ENCODE results near the gene PRKCE.
A peak's percentile ranks its signal among the peaks of the same experiment; 100 is the strongest.

The PRKCE gene

DNA sequence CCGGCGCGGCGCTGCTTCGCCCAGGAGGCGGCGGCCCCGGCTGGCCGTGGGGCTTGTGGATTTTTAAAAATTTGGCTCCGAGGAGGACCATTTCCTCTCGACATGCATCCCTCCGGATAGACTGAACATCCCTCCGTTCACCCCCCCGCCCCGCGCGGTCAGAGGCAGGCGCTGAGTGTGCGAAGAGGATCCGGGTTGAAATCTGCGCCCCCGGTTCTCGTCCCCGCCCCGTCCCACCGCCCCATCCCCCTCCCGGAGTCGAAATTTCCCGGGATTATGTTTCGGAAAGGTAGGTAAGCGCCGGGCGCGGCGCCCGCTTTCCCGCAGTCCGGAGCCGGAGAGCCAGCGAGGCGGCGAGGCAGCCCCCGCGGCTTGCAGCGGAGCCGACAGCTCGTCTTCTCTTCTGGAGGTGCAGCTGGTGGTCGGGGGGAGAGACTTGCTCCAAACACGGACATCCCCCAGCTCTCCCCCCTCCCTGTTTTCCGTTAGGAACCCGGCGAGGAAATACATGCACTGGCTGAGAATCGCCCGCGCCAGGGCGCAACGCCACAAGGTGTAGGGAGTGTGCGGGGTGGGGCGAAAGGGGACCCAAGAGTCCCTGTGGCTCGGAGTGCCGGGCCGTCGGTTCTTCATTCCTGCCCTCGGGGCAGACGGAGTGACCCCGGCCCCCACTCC, at the start of gene PRKCE:
Gene PRKCE (plus strand): TSS at position 261 of the 675 bp plus-strand sequence.
- DNase-seq: peak; percentile 72

DNA sequence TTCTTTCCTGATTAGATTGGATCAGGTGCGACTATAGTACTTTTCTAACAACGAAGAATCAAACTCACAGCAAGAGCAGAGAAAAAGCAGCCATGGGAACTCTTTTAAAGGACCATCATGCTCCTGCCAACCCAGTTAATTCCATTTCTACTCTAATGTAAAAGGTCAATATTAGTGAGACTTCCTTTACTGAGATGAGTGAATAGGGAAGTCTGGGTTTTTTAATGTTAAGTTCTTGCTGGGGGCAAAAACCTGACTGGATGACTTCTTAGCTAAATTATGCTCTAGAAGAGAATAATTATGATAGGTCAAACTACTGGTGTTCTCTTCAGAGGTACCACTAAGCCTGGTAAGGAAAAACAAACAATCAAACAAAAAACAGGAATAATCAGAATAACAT, 48.9 kb upstream of the PRKCE start:
- DNase-seq: no peak

DNA sequence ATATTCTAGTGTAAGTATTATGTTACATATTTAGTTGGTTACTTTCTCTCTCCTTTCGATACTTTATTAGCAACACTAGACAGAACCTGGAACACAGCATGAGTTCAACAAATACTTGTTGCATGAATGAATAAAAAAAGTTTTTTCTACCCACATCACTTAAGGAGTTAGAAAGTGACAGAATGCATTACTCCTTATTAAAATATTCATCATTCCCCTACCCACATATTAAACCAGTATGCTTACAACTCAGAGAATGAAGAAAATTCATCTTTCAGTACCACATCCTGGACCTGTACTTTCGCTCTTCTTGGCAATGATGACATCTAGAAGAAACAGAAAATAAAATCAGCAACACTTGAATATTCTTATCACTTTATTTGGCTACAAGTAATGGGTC, 46.4 kb upstream of the PRKCE start:
- DNase-seq: no peak

DNA sequence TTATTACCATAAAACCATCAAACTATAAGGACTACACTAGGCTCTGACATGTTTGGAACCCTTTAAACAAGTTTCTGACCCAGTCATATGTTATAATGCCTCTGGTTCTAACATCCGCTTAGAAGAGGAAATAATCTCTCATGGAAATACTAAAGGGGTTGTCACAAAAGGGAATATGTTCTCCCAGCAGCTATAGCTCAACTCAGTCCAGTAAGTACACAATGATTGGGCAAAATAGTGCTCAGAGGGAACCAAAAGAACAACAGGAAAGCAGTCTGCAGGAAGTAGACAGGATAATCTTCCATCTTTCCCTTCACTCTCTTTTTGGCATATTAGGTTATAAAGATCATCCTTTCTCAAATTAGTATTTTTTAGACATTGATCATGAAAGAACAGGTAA, 44.7 kb upstream of the PRKCE start:
- no peak for DNase-seq

- DNase-seq: no peak
These were observed 43.8 kb upstream of the PRKCE start for GRCh38 chr2:45607701-45608100.

DNA sequence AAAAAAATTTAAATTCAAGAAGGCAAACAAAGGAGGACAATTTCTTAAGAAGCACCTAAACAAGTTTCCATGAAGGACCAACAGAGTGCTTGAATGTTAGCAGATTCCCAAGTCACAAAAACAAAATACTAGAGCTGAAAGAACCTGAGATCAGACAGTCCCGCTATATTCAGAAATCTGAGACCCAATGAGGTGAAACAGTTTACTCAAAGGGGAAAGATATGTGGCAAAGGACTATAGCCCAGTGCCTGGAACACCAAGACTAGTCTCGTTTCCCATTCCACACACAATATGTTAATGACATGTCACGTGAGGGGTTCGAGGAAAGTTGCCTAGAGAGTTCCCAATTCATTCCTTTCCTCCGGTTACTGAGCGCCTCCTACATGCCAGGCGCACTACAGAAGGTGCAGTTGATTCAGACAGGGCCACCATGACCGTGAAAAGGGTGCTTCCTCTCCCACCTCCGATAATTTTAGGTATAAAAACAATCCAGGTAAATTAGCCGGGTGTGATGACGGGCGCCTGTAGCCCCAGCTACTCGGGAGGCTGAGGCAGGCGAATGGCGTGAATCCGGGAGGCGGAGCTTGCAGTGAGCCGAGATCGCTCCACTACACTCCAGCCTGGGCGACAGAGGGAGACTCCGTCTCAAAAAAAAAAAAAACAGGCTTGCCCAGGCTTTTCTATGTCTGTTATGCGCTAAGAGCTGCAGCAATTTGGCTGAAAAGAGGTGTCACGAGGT, 41.0 kb upstream of the PRKCE start:
- peak; percentile 56 for DNase-seq

DNA sequence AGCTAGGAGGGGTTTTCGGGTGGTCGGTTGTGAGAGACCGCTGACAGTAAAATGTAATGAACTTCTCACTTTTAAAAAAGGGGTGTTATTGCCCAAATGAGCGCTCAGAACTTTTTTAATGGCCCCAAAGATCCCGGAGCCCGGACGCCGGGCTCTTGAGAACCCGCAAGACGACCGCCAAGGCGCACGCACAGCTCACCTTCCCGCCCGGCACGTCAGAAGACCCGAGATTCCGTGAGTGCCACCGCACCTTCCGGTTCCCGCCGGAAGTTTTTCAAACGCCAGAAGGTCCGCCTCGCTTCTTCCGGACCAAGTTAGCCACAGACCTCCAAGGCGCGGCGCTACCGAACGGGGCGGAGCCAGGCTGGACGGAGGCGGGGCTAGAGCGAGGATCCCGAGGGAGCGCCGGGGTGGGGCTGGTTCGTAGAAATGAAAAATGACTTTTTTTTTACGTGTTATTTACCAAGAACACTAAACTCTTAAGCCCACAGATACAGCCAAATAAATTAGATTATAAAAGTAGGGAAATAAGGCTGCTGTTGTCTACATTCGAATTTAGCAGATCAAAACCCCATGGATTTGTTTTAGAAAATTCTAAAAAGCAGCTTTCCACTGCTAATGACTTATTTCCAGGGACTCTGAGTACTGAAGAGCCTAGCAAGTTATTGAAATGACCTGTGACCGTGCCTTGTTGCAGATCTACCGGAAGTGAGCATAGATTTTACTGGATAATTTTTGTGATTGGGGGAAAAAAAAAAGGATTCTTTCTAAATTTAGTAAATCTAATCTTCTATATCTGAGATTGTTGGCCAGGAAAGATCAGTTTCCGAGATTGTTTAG, 40.2 kb upstream of the PRKCE start, which contains the start of gene SRBD1:
Gene SRBD1 (minus strand): TSS at position 248 of the 840 bp plus-strand sequence. CDS start 5,826 bp downstream, outside the sequence.
- peak; percentile 97 for DNase-seq

GRCh38 chr2:45612285-45612684, 39.2 kb upstream of the PRKCE start:
- DNase-seq: no peak

DNA sequence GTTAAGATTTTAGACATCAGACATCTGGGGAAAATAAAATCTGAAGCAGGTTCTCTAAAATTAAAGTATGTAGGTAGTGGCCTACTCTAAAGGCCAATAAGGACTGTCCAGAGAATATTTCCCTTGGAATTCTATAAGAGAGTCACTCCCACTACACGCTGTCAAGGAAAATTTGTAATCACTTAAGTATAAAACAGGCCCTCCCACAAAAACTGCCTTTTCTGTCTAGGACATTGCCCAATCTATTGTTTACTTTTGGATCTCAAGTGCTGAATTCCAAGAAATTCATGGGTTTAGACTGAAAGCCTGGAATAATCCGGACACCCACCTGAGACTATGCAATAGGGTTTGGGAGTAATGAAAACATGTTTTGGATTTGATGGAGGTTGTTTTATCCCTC, 38.7 kb upstream of the PRKCE start:
- DNase-seq: no peak

GRCh38 chr2:45614330-45614729, 37.1 kb upstream of the PRKCE start:
- DNase-seq: no peak

- DNase-seq: no peak
These were observed 36.5 kb upstream of the PRKCE start for GRCh38 chr2:45614871-45615415.

- no peak for DNase-seq
These were observed 34.6 kb upstream of the PRKCE start for GRCh38 chr2:45616658-45617411.

GRCh38 chr2:45617496-45617895, 34.0 kb upstream of the PRKCE start:
- no peak for DNase-seq

DNA sequence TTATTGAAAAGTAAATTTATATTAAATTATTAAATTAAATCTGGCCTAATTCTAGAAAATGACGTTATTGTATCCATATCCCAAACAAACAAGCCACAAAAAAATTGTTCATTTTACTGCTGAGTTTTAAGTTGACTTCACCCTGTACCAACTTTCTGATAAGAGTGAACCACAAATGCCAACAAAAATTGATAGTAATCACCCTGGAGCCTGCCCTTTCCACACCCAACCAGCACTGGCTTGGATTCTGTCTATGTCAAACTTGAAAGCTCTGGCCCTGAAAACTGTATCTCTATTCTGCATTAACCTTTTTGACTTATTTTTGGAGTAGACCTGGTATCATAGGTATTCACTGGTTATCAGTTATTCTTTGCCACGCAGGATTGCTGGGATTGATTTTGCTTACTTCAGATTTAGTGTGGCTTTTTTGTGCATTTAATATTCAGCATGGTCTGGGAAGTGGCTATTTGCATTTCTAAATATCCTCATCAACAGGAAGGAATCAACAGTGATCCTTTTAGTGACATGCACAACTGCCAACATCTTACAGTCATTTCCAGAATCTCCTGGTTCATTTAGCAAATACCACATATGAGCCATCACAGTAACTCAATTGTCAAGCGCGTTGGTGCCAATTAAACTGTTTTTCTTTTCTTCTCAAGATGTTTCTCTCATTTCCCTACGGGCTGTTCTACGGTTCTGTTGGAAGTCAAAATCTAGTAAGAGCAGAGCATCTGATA, 29.0 kb upstream of the PRKCE start:
- DNase-seq: no peak

DNA sequence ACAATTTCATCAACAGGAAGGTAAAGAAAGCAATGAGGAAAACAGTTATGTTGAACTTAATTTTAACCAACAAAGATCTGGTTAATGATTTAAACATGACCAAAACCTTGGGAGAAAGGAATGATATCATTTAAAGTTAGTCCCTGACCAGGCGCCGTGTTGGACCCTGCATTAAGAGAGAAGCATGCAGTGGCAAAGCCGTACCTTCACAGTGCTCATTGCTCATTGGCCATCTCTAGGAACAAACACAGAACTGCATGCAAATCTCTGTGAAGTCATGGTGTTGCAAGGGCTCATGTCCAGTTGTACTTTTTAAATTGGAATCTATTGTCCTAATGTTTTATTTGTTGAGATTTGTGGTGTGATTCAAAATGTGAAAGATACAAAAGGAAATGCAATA, 28.4 kb upstream of the PRKCE start:
- DNase-seq: no peak

- DNase-seq: no peak
These were observed 25.7 kb upstream of the PRKCE start for GRCh38 chr2:45625824-45626223.

DNA sequence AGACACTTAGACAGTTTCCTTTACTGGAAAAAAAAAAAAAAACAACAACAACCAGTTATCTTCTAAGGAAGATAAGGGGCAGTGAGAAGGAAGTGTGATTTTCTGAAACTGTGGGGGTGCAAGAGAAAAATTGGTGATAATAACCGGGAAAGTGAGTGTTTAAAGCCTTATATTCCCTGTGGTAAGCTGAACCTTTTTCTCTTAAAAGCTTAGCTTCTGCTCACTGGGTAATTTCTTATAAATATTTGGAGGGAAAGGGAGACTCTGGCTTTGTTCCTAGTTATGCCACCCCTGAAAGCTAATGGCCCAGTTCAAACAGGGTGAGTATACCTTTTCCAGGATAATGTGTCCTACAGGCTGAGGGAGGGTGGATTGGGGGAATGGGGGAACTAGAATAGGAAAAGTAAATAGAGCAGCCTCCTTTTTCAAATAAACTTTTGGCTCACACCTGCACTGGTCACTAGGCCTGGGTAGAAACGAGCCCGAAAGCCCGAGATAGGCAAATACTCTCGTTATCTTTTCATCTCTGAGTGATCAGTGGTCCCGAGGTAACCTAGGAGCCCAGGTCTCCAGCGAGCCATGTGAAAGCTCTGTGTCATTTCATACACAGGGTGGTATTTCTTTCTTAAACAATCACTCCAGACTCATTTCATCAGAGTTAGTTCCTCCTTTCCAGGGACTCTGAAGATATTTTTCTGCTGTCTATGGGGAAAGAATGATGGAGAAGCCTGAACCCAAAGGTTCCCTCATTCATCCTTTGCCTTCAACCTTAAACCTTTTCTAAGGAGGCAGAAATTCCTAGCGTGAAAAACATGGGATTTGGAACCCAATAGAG, 24.9 kb upstream of the PRKCE start:
- no peak for DNase-seq

DNA sequence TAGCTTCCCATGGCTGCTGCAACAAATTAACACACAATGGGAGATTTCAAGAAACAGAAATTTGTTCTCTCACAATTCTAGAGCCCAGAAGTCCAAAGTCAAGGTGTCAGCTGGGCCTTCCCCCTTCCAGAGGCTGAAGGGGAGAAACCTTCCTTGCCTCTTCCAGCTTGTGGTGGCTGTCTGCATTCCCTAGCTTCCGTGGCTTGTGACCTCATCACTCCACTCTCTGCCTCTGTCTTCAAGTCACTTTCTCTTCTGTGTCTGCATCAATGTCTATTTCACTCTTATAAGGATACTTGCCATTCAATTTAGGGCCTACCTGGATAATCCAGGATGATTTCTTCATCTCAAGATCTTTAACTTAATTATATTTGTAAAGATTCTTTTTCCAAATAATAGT, 23.6 kb upstream of the PRKCE start:
- no peak for DNase-seq

- no peak for DNase-seq
These were observed 21.5 kb upstream of the PRKCE start for GRCh38 chr2:45629971-45630370.

DNA sequence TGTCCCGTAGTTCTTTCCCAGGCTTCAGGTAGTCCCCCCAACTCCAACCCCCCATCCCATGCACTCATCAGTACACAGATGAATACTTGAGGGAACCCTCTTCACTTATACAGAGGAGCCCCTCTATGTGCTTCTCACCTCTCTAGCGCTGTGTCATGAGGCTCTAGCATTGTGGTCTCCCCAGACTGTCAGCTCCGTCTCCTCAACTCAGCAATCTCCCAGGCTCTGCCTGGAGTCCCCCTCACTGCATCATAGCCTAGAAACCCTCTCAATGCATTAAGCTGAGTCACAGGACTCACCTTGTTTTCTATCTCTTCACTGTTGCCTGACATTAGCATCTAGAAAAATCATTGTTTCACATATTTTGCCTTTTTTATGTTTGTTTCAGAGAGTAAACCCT, 20.2 kb upstream of the PRKCE start:
- DNase-seq: no peak

DNA sequence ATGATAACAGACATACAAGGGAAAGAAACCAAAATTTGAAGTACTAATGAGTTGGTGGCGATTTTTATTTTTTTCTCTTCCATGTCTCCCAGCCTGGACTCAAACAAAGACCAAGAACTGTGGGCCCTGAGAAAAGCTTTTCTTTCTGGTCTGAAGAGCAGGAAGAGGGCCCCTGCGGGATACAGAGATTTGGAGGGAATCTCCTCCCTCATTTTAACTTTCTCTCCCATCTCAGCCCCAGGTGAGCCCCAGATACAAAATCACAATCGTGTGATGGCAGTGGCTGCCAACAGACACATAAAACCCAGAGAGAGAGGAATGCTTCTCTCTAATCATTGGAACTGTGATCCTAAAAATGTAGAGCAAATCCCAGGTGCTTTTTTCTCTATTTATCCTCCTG, 19.5 kb upstream of the PRKCE start:
- no peak for DNase-seq

Data from stimulated activated CD4-positive, alpha-beta T cell treated with anti-CD3 and anti-CD28 coated beads, Interleukin-15, amount 100 ng/mL, for 24 hours (primary cell).